IPS-11a (cell line): ENCODE measurements around the gene MRPL19.
A peak's percentile ranks its signal among the peaks of the same experiment; 100 is the strongest.

Experiments
- H3K4me3 ChIP-seq: one replicate; pipeline ENCODE4 v1.5.1; 2013; ENCODE audit warnings: low read depth, low read length, control low read depth

MRPL19 gene

DNA sequence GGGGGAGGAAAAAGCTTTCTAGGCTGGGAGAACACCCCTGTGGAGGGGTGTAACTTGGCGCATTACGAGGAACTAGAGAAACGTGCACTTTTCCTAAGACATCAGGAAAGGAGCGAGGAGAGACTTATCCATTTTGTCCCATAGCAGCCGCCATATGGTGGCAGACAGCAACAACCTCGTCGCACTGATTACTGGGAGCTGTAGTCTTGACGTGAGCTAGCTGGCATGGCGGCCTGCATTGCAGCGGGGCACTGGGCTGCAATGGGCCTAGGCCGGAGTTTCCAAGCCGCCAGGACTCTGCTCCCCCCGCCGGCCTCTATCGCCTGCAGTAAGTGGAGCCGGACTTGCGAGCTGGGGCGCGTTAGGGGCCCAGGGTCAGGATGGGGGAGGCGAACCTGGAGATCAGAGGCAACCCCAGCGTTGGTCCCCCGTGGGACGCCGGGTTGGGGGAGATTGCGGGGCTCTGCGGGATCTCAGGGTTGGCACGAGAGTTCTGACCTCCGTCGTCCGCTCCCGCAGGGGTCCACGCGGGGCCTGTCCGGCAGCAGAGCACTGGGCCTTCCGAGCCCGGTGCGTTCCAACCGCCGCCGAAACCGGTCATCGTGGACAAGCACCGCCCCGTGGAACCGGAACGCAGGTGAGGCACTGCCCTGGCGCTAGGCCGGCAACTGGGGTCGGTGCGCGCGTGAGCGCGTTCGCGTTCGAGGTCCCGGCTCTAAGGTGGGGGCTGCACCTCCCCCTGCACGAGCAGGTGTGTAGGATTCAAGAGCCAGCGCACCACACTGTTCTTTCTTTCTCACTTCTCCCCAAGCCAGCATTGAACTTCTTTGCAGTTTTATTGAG, at the start of gene MRPL19:
TSS of gene MRPL19 (plus strand) at position 201 of the 843 bp plus-strand sequence. CDS start at position 226, 25 bp downstream.
- peak within 1 kb of the TSS; percentile 87 for H3K4me3 ChIP-seq

DNA sequence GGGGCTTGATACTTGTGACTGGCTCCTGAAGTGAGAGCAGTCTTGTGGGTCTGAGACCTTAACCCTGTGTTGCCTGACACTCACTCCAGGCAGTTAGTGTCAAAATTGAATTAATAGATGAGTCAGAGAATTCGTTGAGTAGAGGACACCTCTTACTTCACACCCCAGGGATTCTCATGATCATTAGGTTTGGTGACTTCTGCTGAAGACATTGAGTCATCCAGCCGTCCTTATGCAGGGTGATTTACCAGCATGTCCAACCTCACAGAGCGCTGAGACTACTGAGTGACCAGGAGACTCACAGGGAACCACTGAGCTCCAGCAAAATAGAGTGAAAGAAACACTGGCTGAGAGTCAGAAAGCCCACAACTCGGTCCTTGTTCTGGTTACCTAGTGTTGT, 49.8 kb upstream of the MRPL19 start:
- H3K4me3 ChIP-seq = no peak overlapping the region

DNA sequence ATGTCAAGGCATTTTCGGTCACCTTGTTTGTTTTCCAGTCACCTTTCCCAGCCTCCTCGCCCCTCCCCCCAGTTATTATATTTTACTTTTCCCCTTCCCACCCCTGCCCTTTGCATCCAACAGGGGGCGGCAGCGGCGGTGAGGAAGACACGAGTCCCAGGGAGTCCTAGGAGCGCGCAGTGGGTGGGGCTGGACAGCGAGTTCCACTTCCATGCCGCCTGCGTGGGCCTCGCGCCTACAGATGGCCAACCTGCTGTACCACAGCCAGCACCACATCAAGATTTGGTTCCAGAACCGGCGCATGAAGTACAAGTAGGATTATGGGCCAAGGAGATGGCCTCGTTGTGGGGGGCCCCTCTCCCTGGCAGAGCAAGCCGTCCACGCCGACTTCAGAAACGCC, 48.6 kb upstream of the MRPL19 start:
- H3K4me3 ChIP-seq = no peak overlapping the region

DNA sequence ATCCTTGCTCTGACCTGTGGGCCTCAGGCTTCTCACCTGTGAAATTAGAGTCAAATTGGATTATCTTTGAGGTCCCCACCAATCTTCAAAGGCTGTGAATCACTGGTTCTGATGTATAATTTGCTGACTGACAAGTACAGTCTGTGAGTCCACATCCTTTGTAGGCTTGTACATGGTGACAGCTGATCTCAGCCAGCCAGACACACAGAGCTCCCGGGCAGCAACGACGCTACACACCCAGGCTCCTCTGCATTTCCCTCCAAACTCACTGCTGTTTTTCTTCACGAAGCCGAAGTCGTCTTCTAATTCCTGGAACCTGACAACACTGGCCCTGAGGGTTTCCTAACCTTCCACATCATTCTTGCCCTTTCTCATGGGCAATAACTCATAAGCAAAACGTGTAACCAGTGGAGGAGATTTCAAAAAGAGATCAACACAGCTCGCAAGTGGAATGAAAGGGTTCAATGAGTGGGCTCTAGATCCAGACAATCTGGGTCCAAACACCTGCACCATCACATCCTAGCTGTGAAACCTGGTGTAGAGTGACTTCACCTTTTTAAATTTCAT, 47.9 kb upstream of the MRPL19 start:
- H3K4me3 ChIP-seq = no peak overlapping the region

DNA sequence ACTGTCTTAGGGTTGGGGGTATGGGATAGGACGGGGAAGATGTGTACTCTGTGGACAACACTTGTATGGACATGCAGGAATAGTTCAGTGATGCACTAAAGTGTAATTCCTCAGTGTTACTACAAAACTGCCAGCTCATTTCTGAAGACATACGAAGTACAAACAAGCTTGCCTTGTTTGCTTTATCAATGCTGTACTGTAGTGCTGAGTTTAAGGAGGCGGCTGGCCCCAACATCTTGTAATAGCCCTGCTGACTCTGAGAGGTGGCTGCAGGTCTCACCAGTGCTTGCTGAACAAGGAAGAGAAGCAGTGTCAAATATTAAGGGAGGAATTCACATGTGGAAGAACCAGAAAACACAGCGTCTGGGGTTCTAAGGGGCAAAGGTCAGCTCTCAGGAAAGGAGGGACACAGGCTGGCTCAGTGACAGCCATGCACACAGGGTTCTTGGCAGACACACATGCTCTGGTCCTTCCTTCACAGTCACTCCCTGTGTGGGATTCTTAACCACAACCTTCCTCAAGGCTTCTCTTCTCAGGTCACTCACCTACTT, 46.0 kb upstream of the MRPL19 start:
- no peak overlapping the region for H3K4me3 ChIP-seq

DNA sequence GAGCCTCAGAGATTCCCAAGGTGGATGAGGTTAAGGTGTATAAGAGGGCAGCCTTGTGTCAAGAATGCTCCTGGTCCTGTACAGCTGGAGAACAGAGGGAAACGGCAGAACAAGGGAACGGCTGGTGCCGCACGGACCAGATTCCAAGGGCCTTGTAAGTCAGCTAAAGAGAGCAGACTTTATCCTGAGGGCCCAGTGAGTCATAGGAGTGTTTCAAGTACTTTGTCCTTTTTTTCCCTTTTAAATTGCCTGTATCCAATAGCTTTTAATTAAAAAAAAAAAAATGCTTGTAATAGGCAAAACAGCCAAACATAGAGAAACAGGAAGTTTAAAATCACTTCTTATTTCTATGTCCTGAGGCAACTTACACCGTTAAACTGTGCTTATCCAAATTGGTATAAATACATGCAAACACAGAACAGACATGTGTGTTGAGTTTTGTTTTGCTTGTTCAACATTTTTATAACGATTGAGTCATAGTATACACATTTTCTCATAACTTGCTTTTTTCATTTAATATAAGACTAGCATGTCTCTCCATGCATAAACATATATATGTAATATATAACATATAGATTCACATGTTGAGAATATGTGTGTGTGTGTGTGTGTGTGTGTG, 43.8 kb upstream of the MRPL19 start:
- H3K4me3 ChIP-seq = no peak overlapping the region

DNA sequence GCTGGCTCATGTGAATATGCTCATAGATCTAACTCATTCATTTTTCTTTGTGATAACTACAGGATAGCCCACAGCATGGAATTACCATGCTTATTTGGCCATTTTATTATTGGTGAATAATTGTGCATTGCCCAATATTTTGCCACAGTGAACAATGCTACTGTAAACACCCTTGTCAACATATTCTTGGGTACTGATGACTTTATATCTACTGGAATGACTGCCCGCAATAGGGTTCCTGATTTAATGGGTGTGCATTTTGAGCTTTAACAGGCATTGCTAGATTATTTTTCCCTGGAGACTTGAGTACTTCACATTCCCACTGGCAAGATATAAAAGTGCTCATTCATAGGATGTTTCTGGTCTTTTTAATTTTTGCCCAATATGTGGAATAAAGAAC, 43.1 kb upstream of the MRPL19 start:
- no peak overlapping the region for H3K4me3 ChIP-seq

DNA sequence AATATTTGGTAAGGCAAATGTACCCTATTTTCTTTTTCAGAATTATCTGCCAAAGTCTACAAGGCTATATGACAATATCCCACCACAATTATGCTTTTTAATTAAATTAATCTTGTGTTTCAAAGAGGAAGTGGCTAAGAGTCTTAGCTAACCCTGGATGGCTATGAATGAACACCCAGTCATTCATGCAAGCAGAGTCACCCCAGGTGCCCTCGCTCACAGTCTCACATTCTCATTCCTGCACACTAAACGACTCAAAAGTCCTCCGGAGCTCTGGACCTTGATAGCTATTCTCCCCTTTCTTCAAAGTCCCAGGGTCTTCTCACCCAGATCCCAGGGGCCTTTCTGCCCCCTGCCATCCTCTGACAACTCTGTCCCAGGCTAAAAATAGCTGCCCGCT, 42.1 kb upstream of the MRPL19 start:
- H3K4me3 ChIP-seq = no peak overlapping the region

DNA sequence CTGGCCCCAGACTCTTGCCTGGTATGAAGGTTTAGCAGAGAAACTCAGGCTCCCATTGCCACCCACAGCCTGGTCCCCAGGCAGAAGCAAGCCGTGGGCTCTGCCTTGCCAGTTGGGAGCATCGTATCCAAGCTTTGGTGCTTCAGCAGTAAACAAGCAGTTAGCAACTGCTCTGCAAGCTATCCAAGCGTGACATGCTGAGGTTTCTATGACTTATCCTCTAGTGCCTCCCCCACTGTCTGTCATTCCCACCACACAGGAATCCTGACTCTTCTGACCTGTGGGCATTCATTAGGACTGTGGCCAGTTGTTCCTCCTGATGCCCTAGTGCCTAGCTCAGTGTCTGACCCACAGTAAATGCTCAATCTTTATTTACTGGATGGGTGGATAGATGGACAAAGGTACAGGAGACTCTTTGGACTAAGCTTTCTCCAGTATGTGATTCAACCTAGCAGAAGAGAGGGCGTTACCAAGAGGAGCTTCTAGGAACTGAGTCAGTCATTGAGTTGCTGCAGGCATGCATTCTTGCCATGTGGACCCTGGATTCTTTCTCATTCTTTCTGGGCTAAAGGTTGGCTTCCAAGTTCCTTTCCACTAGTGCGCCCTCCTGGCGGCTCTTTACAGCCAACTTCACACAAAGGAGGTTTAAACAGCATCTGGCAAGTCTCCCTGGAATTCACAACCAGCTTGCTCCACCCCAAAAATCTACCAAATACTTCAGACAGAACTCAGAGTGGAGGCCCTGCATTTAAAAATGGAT, 40.6 kb upstream of the MRPL19 start:
- no peak overlapping the region for H3K4me3 ChIP-seq

DNA sequence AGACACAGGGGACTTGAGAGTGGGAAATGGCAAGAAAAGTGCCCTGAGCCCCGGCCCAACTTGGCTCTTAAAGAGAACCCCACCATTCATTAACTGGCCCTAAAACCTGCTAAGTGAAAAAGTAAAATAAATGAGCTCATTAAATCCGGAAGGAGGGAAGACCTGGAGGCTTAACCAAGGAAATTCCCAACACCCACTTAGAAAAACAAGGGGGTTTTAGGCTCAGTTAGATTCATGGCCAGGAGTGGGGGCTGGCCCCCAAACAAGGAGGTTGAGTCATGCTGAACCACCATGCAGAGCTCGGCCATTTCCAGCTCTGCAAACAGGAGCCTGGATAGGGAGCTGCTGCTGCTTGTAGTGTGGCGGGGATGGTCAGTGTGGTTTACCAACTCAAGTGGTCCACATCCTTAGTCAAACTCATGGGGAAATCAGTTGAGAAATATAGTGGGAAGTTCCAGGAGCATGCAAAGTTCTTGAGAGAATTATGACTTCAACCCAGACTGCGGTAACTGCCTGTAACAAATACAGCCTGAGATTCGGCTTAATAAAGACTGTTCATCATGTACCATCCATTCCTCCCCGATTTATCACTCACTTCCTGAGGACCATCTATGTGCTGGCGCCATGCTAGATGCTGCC, 39.7 kb upstream of the MRPL19 start:
- no peak overlapping the region for H3K4me3 ChIP-seq

DNA sequence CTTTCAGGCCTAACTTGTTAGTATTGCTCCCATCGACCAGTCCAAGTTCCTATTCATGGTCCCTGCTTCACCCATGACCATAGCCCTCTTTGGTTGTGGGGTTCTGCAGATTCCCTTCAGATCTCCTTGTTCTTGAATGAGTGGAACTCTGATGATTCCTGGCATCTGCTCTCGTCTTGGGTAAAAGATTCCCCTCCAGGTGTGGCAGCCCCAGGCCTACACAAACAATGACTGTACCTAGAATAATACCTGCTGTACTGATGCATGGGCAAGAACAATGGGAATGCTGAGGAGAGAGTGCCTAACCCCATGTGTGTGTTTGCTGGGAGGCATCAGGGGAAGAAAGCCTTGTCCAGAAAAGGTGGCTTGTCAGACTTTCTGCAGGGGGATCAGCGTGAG, 39.2 kb upstream of the MRPL19 start:
- no peak overlapping the region for H3K4me3 ChIP-seq

DNA sequence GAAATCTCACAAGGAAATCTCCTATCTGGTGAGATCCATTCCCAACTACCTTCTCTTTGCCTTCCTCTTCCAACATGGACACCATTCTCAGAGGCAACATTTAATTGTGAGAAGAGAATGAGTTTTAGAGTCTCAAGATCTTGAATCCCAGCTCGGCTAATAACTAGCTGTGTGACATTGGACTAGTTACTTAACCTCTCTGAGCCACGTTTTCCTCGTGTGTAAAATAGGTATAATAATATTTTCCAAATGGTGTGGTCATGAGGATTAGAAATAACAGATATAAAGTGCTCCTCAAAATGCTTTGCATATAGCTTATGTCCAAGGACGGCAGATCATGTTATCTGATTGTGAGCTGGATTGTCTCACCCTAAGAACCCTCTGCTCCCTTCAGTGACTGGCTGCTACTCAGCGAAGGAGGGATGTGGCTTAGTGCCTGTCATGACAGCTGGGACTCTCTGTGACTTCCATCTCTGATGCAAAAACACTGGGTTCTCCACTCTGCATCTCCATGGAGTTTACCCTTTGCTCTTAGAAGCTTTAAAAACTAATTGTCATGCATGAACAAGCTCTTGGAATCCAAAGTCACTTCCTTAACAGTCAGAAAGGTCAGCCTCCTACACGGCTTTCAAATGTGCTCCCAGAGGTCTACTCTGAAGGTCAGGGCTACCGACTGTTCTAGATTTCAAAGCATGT, 38.4 kb upstream of the MRPL19 start:
- no peak overlapping the region for H3K4me3 ChIP-seq

DNA sequence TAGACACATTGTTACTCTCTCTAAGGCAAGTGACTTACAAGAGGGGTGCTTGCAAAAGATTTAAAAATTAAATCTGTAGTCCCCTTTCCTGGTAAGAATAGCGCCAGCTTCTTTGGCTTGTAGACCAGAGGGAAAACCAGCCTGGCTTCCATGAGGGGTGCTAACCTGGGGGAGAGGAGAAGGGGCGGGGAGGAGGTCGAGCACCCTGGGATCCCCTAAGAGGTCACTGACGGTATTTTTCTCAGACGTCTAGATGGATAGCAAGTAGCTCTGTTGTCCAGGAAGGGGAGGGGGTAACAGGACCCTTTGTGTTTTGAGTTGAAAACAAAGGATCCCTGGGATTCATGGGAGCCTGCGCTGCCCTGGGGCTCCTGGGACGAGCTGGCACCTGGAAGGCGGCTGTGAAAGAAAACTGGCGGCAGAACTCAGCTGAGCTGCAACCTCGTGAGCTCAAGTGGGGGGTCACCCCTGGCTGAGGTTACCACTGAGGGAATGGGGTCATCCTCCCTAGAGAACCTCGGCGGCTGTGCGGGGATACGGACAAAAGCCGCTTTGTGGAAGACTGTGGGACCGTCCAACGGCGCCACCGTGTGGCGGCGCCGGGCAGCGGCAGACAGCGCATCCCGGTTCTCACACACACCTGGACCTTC, 37.8 kb upstream of the MRPL19 start:
- H3K4me3 ChIP-seq = peak overlapping the region; percentile 31

DNA sequence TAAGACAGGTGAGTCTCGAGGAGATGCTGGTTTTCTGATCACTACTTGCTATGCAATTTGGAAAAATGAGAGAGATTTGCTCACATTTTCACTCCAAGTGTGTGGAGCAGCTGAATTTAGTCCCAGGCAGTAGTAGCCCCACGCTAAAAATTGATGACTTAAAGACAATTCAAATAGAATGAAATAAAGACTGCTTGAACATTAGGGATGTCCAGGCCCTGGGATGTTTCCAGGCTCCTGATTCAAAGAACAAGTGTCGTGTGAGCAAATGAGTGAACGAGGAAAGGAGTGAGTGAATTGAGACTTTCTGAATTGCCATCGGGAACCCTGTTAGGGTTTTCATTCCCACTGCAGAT, 37.3 kb upstream of the MRPL19 start:
- no peak overlapping the region for H3K4me3 ChIP-seq

DNA sequence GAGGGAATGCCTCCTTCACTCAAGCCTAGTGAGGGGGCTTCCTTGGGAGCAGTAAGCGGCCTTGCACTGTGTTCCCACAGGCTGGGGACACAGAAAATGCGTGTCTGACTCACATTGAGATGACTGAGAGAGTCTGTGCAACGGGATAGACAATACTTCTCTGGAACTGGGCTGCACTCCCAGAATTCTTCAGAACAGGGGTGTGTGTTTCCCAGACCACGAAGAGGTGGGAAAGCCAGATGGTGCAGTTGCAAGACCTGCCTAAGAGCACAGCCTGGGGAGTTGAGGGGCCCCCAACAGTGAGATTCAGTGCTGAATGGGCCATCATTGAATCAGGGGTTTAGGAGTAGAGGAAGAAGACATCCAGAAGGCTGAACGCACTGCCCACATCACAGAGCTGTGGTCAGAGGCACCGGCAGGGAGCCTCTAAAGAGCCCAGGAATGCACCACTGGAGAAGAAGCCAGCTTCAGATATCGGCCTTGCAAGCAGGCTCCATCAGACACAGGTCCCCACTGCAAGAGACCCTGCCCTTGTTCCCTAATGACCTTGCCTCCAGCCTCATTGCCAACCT, 36.6 kb upstream of the MRPL19 start:
- no peak overlapping the region for H3K4me3 ChIP-seq

DNA sequence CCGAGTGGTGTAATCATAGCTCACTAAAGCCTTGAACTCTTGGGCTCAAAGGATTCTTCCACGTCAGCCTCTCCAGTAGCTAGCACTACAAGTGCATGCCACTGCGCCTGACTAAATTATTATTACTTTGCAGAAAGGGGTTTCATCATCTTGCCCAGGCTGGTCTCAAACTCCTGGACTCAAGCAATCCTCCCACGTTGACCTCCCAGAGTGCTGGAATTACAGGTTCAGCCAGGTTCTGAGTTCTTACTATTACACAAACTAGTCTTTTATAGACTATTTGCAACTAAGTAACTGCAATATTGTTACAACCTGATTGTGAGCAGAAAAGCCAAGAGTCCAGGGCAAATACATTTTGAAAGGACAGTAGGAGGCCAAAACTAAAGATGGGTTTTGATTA, 35.9 kb upstream of the MRPL19 start:
- no peak overlapping the region for H3K4me3 ChIP-seq

DNA sequence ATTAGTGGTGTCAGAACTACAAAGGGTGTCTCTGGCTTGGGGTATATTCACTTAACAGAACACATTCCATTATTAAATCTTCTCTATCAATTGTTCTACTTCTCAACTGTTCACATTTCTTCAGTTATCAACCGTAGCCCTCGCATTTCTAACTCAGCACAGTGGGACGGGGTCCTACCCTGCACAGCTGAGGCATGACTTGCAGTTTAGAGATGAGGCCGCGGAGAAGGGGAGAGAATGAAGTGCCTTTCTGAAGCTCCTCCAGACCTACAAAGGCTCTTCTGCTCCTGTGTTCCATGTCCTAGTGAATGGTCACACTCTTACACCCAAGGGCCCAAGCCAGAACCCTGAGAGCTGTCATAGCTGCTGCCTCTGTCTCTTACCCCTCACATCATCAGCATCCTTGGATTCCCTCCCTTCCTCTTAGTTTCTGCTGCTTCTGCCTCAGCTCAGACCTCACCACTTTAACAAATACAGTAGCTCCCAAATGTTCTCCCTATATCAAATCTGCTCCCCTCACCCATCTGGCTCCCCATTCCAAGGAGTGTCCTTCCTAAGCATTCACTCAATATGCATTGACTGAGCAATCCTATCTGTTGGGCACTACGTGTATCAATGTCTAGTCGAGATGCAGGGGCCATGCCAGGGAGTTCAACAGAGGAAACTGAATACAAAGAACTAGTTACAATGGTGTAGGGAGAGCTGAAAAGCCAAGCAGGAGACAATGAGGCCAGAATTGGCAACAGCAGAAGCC, 34.3 kb upstream of the MRPL19 start:
- no peak overlapping the region for H3K4me3 ChIP-seq

DNA sequence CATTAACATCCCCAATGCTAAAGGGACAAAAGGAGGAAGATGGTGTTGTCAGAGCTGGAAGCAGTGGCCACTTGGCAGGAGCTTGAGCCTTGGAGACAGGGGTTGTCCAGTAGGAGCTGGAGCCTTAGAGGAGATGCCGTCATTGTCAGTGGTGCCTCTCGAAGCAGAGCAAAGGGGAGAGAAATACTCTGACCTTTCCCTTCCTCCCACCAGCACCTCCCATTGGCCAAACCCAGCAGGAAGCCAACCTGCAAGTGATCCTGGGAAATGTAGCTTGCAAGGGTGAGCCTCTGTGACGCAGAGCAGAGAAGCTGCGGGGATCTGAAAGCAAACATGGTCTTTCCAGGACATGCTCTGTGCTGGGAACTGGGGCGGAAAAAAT, 33.7 kb upstream of the MRPL19 start:
- H3K4me3 ChIP-seq = no peak overlapping the region

DNA sequence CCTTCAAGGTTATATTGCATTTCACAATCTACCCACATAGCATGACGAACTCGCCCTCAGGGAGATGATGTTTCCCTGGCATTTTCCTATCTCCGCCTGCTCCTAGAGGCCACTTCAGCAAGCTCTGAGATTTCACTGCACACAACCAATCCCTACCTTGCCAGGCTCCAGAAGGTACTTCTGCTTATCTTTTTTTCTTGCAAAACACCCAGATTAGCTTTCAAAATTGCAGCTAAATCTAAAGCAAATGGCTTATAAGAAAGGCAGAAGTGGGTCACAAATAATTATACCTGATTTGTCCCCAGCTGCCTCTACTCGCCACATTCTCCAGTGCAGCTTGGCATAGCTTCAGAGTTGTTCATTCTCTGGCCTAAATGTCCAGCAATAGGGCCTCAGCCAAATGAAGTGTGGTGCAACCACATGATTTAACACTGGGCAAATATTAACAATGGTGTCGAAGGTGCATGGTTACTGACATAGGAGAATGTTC, 32.4 kb upstream of the MRPL19 start:
- no peak overlapping the region for H3K4me3 ChIP-seq
